Keratinocyte (primary cell): ENCODE measurements around the gene EIF3I. TPM values are rescaled to one million over a fixed set of nuclear protein-coding genes. Genes with fewer than 3 reads are reported as not detected.

Experiments
- DNase-seq: peaks from one replicate; pipeline ENCODE4 v3.0.0-alpha.2; 2011; ENCODE audit warnings: low read depth, missing footprints, low spot score
- FAIRE-seq: peaks from 2 replicates; lab custom pipeline; 2011; peaks lifted over from hg19 to GRCh38; lab: Jason Lieb, UNC
- H2AFZ ChIP-seq: 2 replicates; pipeline ENCODE4 v1.6.0; 2012; ENCODE audit warnings: low read length, control low read depth, inconsistent platforms; ENCODE audit not compliant: control insufficient read depth
- H3K27ac ChIP-seq: 2 replicates; pipeline ENCODE4 v1.5.1; 2011; ENCODE audit warnings: low read length; ENCODE audit not compliant: control insufficient read depth, insufficient read depth
- H3K27me3 ChIP-seq: 3 replicates; pipeline ENCODE4 v1.6.0; 2011; ENCODE audit warnings: low read length; ENCODE audit not compliant: control insufficient read depth, insufficient read depth; ENCODE audit errors: extremely low read depth
- H3K36me3 ChIP-seq, 2 experiments: 2 replicates in 1 of 2; 3 replicates in 1 of 2; pipeline ENCODE4 v1.5.1; 2011; ENCODE audit warnings: low read length in 2 of 2, mild to moderate bottlenecking in 1 of 2; ENCODE audit not compliant: control insufficient read depth in 2 of 2, insufficient read depth in 2 of 2; ENCODE audit errors: extremely low read depth in 1 of 2
- H3K4me1 ChIP-seq: 3 replicates; pipeline ENCODE4 v1.5.1; 2011; ENCODE audit warnings: low read length; ENCODE audit not compliant: control insufficient read depth, insufficient read depth; ENCODE audit errors: extremely low read depth
- H3K4me2 ChIP-seq: 3 replicates; pipeline ENCODE4 v1.6.0; 2011; ENCODE audit warnings: low read depth, low read length; ENCODE audit not compliant: control insufficient read depth, insufficient read depth; ENCODE audit errors: extremely low read depth
- H3K4me3 ChIP-seq, 3 experiments: fragments of 200-600 bp in 1 of 3; sonication (generic) in 1 of 3; 2 replicates in 2 of 3; 3 replicates in 1 of 3; pipeline ENCODE4 v1.5.1; 2011 to 2016; ENCODE audit warnings: low read length in 3 of 3, mild to moderate bottlenecking in 3 of 3, control low read depth in 2 of 3, inconsistent platforms in 1 of 3, low read depth in 1 of 3, mixed read lengths in 1 of 3, mixed run types in 1 of 3, moderate library complexity in 1 of 3; ENCODE audit not compliant: control insufficient read depth in 2 of 3, insufficient read depth in 2 of 3; ENCODE audit errors: extremely low read depth in 1 of 3
- H3K79me2 ChIP-seq: 2 replicates; pipeline ENCODE4 v1.6.0; 2012; ENCODE audit warnings: low read length; ENCODE audit not compliant: control insufficient read depth, insufficient read depth
- H3K9ac ChIP-seq: 3 replicates; pipeline ENCODE4 v1.6.0; 2011; ENCODE audit warnings: low read length; ENCODE audit not compliant: control insufficient read depth, insufficient read depth; ENCODE audit errors: extremely low read depth
- H3K9me1 ChIP-seq: 3 replicates; pipeline ENCODE4 v1.6.0; 2011; ENCODE audit warnings: low read length; ENCODE audit not compliant: control insufficient read depth, insufficient read depth; ENCODE audit errors: extremely low read depth
- H3K9me3 ChIP-seq: 2 replicates; pipeline ENCODE4 v1.5.1; 2012; ENCODE audit warnings: low read depth, low read length; ENCODE audit not compliant: control insufficient read depth
- H4K20me1 ChIP-seq: 3 replicates; pipeline ENCODE4 v1.6.0; 2011; ENCODE audit warnings: low read length; ENCODE audit not compliant: control insufficient read depth, insufficient read depth; ENCODE audit errors: extremely low read depth
- CTCF ChIP-seq, 3 experiments: IDR thresholded peaks in 1 of 3; conservative IDR thresholded peaks in 1 of 3; optimal IDR thresholded peaks in 1 of 3; 2 replicates in 2 of 3; 3 replicates in 1 of 3; pipeline versions ENCODE3 to v1.5.1; 2011; ENCODE audit warnings: low read length in 3 of 3, mild to moderate bottlenecking in 3 of 3, moderate library complexity in 2 of 3, control low read depth in 1 of 3, inconsistent platforms in 1 of 3; ENCODE audit not compliant: insufficient read depth in 2 of 3; ENCODE audit errors: extremely low read depth in 1 of 3
- EZH2 ChIP-seq: IDR thresholded peaks from one replicate; pipeline ENCODE4 v1.6.1; 2012; ENCODE audit warnings: inconsistent platforms, mild to moderate bottlenecking, low read length, moderate library complexity
- dilution Hi-C: fragments of 300-500 bp; cut with MboI; formaldehyde crosslinking; loops from one replicate; pipeline ENCODE4 v1.7.0; 2020; ENCODE audit warnings: low sequenced_read_pairs; ENCODE audit not compliant: extremely low pct_ligation_motif_present
- polyA plus RNA-seq, 5 experiments: library from polyadenylated mRNA; depleted of rRNA in 3 of 5; stranded (reverse) in 3 of 5; stranded (forward) in 1 of 5; unstranded in 1 of 5; fragments of >200 nt; gene quantifications; 1 replicate in 1 of 5; 2 replicates in 3 of 5; 3 replicates in 1 of 5; pipeline versions ENCODE4 v1.2.1 to v1.2.3, GENCODE V29; 2011 to 2012; ENCODE audit warnings: missing spikeins in 2 of 5, low read depth in 1 of 5, low replicate concordance in 1 of 5

Gene EIF3I
- polyA plus RNA-seq, 1 donor (not counting 4 experiments of a cell fraction or from before 2014, with no cell fraction given) = 388 TPM

DNA sequence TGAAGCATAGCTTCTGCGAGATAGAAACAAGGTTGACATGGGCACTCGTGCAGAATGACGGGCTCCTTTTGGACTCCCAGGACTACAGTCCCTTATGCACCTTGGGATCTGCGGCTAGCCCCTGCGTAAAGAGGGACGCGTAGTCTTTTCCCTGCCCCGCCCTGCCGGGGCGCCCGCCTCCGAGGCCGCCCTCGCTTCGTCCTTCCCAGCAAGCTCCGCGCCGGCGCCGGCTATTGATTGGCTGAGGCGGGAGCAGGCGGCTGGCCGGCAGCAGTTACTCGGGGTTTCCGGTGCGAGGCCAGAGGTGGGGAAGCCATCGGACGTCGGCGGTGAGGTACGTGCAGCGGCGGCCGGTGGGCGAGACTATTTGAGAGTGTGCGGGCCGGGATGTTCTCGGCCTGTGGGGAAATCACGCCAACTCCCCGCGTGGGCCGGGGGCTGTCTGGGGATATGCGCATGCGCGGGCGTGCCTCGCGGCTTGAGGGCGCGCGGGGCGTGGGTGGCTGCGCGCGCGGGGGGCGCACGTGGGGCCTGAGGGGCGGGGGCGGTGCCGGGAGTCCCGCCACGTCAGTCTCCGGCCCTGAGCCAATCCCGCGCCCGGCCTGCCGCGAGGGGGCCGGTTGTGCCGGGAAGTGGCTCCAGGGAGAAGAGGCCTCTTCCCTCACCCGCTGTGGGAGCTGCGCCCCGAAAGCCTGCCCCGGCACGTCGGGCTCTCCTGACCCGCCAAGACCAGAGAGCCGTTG, 42.6 kb upstream of the EIF3I start, which contains the start of gene TXLNA:
TSS of gene TXLNA (plus strand) at position 233 of the 743 bp plus-strand sequence. CDS start 671 bp downstream, outside the sequence.
- Histone ChIP-seq H3K36me3 (peaks cover 9 to 32% of the 10 kb centered on the region in 2 experiments), H3K27ac (peak within 1 kb of the TSS; percentile 90), H3K4me1 (peaks cover 19% of the 10 kb centered on the region), H4K20me1 (no peaks in the 10 kb centered on the region), H3K4me3 (peak within 1 kb of the TSS; percentile 47 to 95 (median 70)), H3K79me2 (peaks cover 39% of the 10 kb centered on the region), H3K9me3 (no peaks in the 10 kb centered on the region), H3K4me2 (peak within 1 kb of the TSS; percentile 87), H2AFZ (peak within 1 kb of the TSS; percentile 74), H3K9ac (peak within 1 kb of the TSS; percentile 90), H3K9me1 (peaks cover 3% of the 10 kb centered on the region), H3K27me3 (no peaks in the 10 kb centered on the region)
- DNase-seq (peak; percentile 60), FAIRE-seq (no peak)
- TF ChIP-seq CTCF (optimal IDR thresholded peaks at IDR 0.05 in 1 of 3, IDR thresholded peaks at IDR 0.05 in 1 of 3, conservative IDR thresholded peaks at IDR 0.05 in 1 of 3; ENCODE audit: extremely low read depth in 1 of 3, insufficient read depth in 2 of 3, low read length in 3 of 3) (peak in 2 of 3 experiments; percentile 9 to 18), EZH2 (no peak)
- dilution Hi-C loops = no loop called here

DNA sequence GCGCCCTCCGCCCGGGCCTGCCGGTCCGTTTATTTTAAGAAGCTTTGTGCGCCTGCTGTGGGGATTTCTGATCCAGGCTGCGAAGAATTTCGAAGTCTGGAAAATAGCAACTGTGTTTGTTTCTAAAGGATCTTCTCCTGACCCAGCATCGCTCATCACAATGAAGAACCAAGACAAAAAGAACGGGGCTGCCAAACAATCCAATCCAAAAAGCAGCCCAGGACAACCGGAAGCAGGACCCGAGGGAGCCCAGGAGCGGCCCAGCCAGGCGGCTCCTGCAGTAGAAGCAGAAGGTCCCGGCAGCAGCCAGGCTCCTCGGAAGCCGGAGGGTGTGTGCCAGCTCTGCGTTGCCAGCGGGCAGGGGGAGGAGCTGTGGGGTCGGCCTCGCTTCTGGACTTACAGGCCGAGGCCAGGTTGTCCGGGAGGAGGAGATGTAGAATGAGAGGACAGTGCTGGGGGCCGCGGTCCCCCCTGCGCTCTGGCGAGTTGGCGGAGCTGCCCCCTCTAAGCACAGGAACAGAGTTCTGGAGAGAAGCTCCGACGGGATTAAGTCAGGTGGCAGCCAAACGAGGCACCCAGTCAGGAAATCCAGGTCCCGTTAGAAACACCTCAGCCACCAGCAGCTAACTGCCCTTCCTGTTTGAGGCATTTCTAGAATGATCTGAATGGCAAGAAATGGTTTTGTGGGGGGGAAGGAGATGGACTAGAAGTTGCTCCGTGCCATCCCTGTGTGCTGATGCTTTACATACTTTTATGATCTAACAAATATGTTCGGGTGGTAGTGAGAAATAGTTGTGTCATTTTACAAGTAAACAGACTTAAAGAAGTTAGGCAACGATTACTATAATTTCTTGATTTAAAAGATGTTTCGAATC, 41.8 kb upstream of the EIF3I start:
- H3K4me3 ChIP-seq = peak overlapping the region; percentile 47 to 95 (median 70)
- dilution Hi-C loops = no loop called here
- peak overlapping the region; percentile 90 for H3K27ac ChIP-seq
- H3K4me2 ChIP-seq = peak overlapping the region; percentile 87
- no peaks in the 10 kb centered on the region for H4K20me1 ChIP-seq
- H3K9me1 ChIP-seq = peaks cover 3% of the 10 kb centered on the region
- DNase-seq (no peak), FAIRE-seq (no peak)
- peaks cover 44% of the 10 kb centered on the region for H3K79me2 ChIP-seq
- peaks cover 19% of the 10 kb centered on the region for H3K4me1 ChIP-seq
- H3K9ac ChIP-seq = peak overlapping the region; percentile 90
- H2AFZ ChIP-seq = peak overlapping the region; percentile 37
- TF ChIP-seq CTCF (optimal IDR thresholded peaks at IDR 0.05 in 1 of 3, IDR thresholded peaks at IDR 0.05 in 1 of 3, conservative IDR thresholded peaks at IDR 0.05 in 1 of 3; ENCODE audit: extremely low read depth in 1 of 3, insufficient read depth in 2 of 3, low read length in 3 of 3) (no peak), EZH2 (no peak)
- no peaks in the 10 kb centered on the region for H3K9me3 ChIP-seq
- no peaks in the 10 kb centered on the region for H3K27me3 ChIP-seq
- peaks cover 10 to 31% of the 10 kb centered on the region in 2 experiments for H3K36me3 ChIP-seq
